Right forelimb (tissue), 1 donor: Measurements from ENCODE around the gene KIFAP3.
A peak's percentile ranks its signal among the peaks of the same experiment; 100 is the strongest.
"Not testable (repeated sequence)": the region's sequence is repeated elsewhere in the genome, so short reads cannot be mapped to it uniquely, and the experiment has no call there.

Source experiments
- DNase-seq: peaks from one replicate; pipeline ENCODE4 v3.0.0-alpha.2; 2018

The KIFAP3 gene

DNA sequence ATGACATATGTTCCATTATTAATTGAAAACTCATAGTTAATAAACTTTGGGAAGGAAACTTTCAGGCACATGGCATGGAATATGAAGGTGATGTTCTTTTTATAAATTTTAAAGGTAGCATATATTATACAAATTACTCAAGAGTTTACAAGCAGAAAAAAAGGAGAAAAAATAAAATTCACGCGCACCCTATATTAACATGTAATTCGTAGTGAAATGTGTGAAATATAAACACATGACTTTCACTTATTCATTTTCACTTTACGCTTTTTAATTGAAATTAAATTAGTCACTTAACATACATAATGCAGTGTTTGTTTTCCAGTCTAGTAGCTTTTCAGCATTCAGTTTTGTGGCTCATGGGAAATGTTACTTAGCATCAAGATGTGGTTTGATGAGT, 153.4 kb downstream of the KIFAP3 start:
- DNase-seq: no peak

DNA sequence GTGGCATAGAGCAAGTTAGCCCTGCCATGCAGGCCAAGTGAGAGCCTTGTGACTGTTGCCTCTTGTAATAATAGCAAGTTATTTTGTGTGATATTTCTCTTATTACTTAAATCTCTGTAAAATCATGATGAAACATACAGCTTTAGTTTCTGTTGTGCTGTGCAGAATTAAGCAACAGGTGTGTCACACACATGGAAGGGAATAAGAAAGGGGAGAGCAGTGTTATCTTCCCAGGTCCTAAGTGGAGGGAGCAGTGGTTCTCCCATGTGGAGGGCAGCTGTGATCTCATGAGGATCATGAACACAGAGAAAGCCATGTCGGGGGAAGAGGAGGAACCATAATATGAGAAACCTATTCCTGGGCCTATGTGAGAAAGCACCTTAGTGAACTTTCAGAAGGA, 155.6 kb downstream of the KIFAP3 start:
- no peak for DNase-seq

DNA sequence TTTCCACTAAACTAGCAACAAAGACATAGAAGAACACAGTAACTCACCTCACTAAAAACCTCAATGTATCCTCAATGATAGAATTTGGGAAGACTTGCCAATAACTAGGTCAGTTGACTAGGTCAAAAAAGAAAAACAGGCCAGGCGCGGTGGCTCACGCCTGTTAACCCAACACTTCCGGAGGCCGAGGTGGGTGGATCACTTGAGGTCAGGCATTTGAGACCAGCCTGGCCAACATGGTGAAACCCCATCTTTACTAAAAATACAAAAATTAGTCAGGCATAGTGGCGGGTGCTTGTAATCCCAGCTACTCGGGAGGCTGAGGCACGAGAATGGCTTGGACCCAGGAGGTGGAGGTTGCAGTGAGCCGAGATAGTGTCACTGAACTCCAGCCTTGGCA, 156.3 kb downstream of the KIFAP3 start:
- not testable (repeated sequence) for DNase-seq

DNA sequence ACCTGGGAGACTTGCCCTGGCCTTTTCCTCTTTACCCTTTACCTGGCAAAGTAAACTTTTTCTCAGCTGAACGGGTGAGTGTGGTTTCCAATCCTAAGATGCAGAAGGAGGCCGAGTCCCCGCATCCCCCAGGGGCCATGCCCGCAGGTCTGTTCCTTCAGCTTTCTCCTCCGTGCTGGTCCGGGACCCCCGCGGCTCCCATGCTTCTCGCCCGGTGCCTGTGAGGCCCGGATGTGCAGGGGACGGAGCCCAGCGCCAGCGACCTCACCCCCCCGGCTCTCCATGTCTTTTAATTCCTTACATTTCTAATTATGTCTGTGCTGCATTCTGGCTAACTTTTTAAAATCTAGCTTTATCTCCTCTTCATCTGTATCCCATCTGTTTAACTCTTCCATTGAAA, 159.3 kb downstream of the KIFAP3 start:
- DNase-seq: no peak

DNA sequence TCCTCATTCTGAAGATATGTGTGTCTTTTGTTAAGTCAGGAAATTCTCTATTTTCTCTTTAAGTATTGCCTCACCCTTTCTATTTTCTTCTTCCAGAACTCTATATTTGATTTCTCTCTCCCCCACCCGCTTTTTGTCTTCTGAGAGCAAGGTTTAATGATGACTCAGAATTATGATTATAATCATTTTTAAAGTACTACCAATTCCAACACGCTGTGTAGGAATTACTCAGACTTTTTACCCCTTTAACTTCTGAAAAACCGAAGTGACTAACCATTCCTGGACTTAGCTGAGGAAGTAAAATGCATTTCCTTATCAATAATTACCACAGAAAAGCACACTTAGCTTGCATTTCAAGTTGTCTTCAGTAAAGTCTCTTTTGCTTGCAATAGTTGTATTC, 160.0 kb downstream of the KIFAP3 start:
- no peak for DNase-seq

DNA sequence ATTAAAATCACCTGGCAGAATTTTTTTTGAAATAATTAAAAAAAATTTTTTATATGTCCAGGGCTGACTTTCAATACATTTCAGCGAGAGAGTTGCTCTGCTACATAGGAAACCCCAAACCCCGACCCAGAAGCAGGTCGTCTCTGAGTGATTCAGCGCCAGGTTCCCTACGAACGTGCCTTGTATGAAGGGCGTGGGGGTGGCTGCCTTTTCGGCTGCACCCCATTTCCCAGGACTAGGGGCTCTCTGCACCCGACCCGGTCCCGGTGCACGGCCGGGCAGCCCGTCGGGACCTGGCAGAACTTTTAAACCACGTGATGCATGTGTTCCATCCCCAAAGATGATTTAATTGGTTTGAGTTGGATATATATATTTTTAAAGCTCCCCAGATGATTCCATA, 165.0 kb downstream of the KIFAP3 start:
- DNase-seq: no peak

DNA sequence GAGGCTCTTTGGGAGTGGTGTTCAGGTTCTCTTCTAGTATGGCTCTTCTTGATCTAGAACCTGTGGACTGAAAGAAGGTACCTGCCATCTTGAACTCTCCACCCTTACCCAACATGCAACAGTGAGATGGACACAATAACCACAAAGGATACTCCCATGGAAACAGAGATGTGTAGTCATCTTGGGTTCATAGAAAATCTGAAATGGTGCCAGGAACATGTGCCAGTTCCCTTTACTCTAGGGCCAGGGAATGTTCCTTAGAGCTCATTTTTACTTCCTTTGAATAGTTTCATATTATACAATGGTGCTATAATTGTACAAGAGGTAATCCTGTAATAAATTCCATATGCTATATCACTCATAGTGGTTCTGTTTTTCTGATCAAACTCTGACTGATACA, 167.6 kb downstream of the KIFAP3 start:
- DNase-seq: no peak

DNA sequence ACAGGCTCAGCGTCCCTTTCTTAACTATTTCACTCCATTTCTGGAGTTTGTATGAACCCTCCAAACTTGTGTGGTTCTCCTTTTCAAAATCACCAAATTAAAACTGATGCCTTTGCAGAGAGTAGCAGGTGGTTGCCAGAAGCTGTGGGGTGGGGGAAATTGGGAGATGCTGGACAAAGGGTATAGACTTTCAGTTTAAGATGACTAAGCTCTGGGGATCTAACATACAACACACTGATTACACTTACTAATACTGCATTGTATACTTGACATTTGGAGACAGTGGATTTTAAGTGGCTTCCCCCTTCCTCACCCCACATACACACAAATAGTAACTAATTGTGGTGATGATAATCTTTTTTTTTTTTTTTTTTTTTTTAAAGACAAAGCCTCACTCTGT, 169.7 kb downstream of the KIFAP3 start:
- no peak for DNase-seq

DNA sequence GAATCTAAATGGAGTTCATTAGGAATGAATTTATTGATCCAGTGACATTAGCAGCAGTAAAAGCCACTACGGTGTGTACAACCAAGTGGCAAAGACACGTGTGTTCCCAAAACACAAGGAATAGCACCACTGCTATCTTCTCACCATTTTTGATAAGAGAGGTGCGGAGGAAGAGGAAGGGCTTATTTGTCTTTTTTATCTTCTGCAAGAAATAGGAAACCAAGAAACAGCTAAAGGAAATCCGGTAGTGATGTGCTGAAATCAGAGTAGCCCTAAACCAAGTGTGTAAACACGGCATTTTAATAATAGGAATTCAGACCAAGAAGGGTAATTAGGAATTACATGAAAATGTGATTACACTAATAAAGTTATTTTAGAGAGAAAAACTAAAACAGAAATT, 171.7 kb downstream of the KIFAP3 start:
- no peak for DNase-seq

DNA sequence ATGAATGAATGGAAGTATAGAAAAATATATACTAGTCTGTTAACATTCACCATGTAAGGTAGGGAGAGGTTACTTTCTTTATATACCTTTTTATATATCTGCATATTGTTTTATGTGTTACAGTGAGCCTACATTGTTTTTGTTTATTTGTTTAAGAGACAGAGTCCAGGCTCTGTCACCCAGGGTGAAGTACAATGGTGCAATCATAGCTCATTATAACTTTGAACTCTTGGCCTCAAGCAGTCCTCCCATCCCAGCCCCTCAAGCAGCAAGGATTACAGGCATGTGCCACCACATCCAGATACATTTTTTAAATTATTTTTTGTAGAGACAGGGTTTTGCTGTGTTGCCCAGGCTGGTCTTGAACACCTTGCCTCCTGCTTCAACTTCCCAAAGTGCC, 173.4 kb downstream of the KIFAP3 start:
- no peak for DNase-seq

DNA sequence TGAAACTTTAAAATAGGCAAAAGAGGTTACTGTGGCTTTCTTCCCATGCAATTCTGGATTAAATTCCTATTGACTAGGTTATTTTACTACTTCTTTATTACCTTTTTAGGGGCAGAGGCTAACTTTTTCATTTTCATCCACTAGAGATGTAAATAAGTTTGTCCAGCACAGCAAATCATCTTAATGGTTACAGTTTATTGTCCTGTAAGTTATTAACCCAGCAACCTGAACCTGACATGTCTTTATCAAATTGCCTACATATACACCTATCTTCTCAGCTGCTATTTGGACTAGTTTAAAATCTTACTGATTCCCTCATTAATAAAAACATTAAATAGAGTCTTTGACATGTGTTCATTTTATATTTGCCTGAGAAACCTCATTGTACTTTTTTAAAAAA, 173.9 kb downstream of the KIFAP3 start:
- DNase-seq: no peak

DNA sequence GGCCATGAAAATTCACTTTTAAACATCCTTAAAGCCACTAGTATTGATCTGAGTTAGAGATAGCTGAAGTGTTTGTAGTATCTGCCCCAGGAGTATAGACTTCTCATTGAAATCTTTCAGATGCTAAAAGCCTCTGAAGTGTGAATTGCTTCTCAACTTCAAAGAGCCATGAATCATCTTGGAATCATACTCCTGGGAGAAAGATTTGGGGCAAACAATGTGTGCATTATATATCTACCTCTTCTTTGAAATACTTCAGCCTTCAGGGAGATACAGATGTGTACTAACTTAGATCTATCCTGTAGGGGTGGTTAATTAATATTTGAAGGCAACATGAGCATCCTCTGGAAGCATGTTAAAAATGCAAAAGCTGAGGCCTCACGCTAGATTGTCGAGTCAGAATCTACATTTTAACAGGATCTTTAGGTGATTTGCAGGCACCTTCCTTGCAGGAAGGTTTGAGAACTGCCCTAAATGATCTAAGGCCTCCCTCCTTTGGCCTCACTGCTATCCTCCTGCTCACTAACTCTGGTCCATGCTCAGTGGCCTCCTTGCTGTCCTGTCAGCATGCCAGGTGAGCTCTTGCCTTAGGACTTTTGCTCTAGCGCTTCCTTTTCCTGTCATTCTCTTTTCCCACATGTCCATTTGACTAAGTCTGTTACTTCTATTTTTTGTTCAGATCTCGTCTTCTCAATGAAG, 174.8 kb downstream of the KIFAP3 start:
- no peak for DNase-seq

DNA sequence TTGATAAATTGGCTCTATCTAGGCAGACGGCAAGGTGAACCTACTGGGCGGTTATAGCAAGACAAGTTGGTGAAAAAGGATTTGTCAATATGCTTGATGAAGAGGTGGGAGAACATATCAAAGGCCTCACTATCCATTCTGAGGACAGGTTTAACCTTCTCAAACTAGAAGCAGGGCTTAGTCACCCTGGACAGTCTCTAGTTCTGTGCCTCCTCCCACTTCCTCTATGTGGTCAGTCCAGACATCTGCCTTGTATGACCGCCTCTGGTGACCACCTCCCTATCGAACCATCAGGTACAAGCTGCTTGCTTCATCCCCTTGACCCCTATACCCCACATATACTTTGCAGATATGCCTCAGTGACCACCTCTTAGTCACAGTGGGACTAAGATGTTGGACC, 178.5 kb downstream of the KIFAP3 start:
- no peak for DNase-seq

DNA sequence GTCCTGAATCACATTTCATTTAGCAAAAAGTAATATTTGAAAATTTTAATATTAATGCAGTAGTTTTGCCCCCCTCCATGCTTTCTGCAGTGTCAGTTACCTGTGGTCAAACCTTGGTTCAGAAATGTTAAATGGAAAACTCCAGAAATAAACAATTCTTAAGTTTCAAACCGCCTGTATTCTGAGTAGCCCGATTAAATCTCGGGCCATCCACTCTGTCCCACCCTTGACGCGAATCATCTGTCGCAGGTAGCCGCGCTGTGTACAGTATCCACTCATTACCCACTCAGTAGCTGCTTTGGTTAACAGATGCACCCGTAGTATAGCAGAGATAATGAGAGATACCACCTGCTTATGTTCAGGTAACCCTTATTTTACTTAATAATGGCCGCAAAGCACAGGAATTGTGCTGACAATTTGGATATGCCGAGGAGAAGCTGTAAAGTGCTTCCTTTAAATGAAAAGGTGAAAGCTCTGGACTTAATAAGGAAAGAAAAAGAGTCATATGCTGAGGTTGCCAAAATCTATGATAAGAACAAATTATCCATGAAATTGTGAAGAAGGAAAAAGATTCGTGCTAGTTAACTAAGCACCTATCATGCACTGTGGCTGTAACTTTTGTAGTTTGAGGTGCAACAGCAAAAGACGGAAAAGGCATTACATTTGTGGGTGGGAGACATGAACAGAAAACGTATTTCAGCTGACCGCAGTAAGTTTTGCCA, 179.9 kb downstream of the KIFAP3 start:
- no peak for DNase-seq

DNA sequence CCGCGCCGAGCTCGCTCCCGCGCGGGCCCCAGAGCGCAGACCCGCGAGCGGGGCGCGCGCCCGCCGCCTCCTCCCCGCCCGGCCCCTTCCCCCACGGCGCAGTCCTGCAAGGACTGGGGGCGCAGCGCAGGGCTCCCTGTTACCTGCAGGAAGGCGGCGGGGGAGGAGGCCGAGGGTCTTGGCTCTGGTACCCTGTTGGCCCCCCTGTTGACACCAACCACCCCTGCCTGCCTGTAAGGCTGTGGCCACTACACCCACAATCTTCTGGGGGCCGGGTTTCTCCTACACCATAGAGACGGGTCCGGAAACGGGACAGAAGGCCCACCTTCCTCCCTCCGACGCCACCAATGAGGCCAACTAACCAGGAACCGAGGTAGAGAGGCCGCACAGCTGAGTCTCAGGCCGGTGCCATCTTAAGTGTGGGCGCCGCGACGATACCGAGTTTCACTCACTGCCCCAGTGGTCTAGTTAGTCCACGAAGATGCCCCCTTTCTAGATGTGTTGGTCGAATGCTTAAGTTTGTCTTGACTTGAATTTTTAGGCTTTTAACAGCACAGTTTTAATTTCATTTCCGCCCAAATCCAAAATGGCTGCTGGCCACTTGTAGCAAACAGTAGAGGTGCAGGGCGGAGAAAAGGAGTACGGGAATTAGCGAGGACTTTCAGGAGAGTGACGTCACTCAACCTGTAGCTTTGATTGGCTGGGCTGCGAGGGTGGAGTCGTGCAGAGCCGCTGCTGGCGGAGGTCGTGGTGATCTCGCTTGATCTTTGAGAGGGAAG, 180.7 kb downstream of the KIFAP3 start, which contains the start of gene SCYL3:
TSS of gene SCYL3 (minus strand) at position 252 of the 779 bp plus-strand sequence. CDS start 5,056 bp downstream, outside the sequence.
- DNase-seq: peak; percentile 97

DNA sequence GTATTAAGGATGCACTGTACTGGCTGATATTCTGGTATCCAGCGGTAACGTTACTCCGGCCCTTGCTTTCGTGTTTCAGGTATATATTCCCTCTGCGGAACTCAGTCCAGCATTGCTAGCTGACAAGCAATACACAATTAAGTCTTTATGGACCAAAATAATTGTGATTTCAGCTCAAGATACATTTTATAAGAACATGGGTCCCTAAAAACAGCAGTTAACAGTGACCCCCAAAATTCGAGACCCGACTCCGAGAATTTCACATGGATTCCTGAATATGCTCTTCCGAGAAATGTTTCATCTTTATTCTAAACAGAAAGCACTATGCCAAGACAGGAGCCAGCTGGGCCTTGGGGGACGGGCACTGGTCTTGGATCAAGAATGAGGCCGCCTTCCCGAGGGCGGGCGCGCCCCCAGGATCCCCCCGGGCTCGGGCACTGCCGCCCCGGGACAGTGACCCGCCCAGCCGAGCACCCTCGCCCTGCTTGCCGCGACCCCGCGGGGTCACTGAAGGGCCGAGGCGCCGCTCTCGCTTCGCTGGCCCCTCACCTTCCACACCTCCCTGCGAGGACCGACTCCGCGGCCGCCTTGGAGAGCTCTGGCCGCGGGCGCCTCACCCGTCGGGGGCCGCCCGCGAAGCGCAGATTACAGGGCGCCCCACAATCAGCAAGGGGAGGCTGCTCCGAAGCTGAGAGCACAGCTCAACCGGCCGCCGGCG, 181.4 kb downstream of the KIFAP3 start:
- DNase-seq: no peak

DNA sequence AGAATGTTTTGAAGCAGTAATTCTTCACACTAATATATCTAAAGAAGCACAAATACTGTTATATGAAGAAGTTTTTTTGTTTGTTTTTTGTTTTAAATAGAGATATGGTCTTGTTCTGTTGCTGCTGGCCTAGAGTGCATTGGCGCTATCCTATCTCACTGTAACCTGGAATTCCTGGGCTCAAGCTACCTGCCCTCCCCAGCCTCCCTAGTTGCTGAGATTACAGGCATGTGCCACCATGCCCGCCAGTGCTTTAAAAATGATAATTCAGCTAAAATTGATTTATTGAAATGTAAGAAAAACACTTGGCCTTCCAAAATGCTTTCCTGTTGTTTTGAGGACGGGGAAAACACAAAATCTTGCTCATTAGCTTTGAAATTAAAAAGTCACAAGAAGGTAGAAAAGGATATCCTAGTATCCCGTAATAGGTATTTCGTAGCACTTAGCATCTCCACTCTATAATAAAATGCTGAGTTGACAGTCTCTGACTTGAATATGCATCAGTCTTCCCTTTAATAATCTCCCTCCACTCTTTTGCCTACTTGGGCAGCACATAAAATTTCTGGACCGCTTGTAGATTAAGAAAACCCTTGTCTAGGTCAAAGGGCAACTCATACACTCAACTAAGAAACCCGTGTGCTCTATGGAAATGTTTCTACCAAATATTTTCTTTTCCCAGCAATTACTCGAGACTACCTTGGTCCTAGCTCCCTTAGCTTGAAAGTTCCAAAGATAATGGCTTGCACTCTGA, 182.1 kb downstream of the KIFAP3 start:
- DNase-seq: no peak

DNA sequence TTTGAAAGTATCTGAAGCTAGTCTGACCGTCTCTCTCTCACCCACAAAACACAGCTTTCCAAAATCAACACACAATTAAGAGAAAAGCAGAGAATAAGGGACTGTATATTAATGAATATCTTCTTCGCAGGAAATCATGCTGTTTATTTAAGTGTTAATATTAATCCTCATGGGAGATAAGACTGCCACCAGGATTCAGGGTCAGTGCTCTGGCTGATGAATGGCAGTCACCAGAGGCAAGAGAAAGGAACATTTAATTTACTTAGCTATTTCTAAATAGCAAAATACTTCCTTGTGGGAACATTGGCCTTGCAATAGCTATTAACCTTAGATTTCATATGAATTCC, 183.0 kb downstream of the KIFAP3 start:
- no peak for DNase-seq

DNA sequence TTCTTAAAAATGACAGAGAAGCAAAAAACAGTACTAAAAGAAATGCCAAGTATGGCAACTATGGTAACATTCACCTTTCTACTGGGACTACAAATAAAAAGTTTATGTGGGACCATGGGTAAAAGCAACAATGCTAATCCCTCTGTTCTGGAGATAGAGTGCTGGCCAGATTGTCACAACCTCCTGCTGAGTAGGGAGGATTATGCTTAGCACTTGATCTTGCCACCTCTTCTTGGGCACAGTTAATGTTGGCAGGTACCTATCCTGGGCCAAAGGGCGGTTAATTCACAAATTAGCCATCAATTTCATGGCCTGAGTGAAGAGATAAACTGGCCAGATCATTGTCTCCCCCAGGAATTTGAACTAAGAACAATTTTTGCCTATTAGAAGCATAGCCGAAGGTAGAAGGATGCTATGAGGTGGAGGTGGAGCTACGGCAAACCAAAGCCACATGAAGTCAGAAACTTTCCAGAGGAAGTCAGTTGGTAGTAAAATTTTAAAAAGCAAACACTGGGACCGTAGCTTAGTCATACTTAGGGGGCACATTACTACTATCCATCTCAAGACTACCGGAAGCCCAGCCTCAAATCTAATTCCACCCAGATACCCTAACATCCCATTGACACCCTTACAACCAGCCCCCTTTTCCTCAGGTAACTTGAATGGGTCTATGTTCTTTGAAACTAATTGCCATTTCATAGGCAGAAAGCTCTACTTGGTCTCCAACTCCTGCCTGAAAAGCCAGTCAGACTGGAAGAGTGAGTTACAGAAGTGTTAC, 183.5 kb downstream of the KIFAP3 start:
- no peak for DNase-seq

DNA sequence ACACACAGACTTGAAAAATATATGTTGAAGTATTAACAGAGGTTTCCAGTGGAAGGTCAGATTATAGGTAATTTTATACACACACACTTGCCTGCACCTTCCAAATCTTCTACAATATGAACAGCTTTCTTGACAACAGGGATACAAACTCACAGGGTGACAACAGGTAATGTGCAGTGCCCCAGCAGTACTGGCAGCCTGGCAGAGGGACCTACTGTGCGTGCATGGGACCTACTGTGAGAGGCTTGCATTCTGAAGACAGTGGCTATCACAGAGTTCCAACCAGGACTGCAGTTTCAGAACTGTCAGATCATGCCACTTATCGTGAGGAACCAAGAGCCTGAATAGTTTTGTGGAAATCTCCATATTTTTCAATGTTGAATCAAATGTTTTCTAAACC, 184.6 kb downstream of the KIFAP3 start:
- no peak for DNase-seq

DNA sequence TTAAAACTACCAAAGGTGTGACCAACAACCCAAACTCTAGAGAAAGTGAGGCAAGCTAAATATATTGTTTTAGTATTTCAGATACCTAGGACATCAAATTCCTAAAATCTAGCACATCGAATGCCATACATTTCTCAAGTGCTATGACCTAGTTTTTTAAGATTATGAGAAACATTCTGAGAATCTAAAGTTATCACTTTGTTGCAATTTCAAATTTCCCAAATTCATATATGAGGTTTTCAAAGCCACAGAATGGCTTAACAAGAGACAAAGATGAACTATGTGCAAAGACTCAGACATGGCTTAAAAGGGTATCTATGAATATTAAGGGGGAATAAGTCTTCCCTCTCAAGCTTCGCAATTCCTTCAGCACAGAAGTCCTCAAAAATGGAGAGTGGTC, 187.6 kb downstream of the KIFAP3 start:
- DNase-seq: no peak

DNA sequence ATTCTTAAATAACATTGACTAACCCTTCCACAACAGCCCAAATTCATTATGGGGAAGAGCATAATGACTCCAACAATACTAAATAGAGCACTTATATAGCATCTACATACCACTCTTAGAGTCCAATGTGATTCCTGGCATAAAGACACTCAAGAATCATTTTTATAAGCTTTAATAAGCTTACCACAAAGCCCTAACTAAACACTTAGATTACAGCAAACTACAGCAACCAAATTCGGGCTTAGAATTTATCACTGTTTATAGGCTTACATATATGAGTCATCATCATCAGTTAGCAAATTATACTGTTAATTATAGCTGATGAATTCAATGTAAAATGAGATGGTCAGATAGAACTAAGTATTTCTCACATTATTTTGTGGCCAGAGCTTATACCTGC, 188.1 kb downstream of the KIFAP3 start:
- DNase-seq: no peak
